Thoracic aorta (tissue), 2 donors: ENCODE measurements around the gene NDUFS2. TPM values are rescaled to one million over a fixed set of nuclear protein-coding genes. Genes with fewer than 3 reads are reported as not detected.

Experiments
- ATAC-seq: fragments of 150-250 bp; one replicate; pipeline ENCODE4 v1.8.0; 2017; ENCODE audit warnings: low read depth; ENCODE audit not compliant: insufficient number of reproducible peaks, low FRiP score
- DNase-seq: peaks from one replicate; pipeline ENCODE4 v3.0.0-alpha.2; 2020; ENCODE audit warnings: low spot score
- H3K27ac ChIP-seq, 2 donors: fragments of 200-600 bp; sonication (generic); 1 replicate in 1 of 2; 2 replicates in 1 of 2; pipeline ENCODE4 v1.5.1; 2016; ENCODE audit warnings: mild to moderate bottlenecking in 2 of 2, moderate library complexity in 2 of 2
- H3K27me3 ChIP-seq: fragments of 200-600 bp; sonication (generic); replicated peaks from 2 replicates; pipeline ENCODE4 v1.6.0; 2016; ENCODE audit warnings: mild to moderate bottlenecking; ENCODE audit not compliant: insufficient read depth
- H3K36me3 ChIP-seq: fragments of 200-600 bp; sonication (generic); one replicate; pipeline ENCODE4 v1.5.1; 2016
- H3K4me1 ChIP-seq, 2 donors: fragments of 200-600 bp; sonication (generic); 1 replicate in 1 of 2; 2 replicates in 1 of 2; pipeline versions ENCODE4 v1.5.1 to v1.6.0; 2016; ENCODE audit warnings: low read depth in 2 of 2, mild to moderate bottlenecking in 1 of 2; ENCODE audit not compliant: control insufficient read depth in 1 of 2
- H3K4me3 ChIP-seq: fragments of 200-600 bp; sonication (generic); 2 replicates; pipeline ENCODE4 v1.5.1; 2016; ENCODE audit warnings: mild to moderate bottlenecking
- H3K9me3 ChIP-seq: fragments of 200-600 bp; sonication (generic); 2 replicates; pipeline ENCODE4 v1.5.1; 2016
- total RNA-seq, 2 donors: library from RNA; depleted of rRNA; stranded (reverse); fragments of >200 nt; gene quantifications; one replicate each; pipeline versions ENCODE4 v1.1.0 to v1.2.3, GENCODE V29; 2016
- TF ChIP-seq, protein P1 (sequence below): fragments of 200-600 bp; sonication (generic); IDR thresholded peaks from one replicate; pipeline ENCODE4 v1.5.1; 2019; ENCODE audit warnings: antibody characterized with exemption

The NDUFS2 gene
- total RNA-seq, 2 donors from 2014 or later = 61.5 to 63.5 TPM

- H3K4me1 ChIP-seq = peaks cover 1 to 17% of the 10 kb centered on the region in 2 donors
- TF ChIP-seq, protein P1, sequence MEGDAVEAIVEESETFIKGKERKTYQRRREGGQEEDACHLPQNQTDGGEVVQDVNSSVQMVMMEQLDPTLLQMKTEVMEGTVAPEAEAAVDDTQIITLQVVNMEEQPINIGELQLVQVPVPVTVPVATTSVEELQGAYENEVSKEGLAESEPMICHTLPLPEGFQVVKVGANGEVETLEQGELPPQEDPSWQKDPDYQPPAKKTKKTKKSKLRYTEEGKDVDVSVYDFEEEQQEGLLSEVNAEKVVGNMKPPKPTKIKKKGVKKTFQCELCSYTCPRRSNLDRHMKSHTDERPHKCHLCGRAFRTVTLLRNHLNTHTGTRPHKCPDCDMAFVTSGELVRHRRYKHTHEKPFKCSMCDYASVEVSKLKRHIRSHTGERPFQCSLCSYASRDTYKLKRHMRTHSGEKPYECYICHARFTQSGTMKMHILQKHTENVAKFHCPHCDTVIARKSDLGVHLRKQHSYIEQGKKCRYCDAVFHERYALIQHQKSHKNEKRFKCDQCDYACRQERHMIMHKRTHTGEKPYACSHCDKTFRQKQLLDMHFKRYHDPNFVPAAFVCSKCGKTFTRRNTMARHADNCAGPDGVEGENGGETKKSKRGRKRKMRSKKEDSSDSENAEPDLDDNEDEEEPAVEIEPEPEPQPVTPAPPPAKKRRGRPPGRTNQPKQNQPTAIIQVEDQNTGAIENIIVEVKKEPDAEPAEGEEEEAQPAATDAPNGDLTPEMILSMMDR = no peak
- no peak overlapping the region for H3K27ac ChIP-seq
- DNase-seq = no peak
- no peaks in the 10 kb centered on the region for H3K27me3 ChIP-seq
- no peak overlapping the region for H3K4me3 ChIP-seq
- no peaks in the 10 kb centered on the region for H3K36me3 ChIP-seq
- H3K9me3 ChIP-seq = no peaks in the 10 kb centered on the region
- no peak for ATAC-seq
Measured at GRCh38 chr1:161196111-161196510, 6.1 kb upstream of the NDUFS2 start.

DNA sequence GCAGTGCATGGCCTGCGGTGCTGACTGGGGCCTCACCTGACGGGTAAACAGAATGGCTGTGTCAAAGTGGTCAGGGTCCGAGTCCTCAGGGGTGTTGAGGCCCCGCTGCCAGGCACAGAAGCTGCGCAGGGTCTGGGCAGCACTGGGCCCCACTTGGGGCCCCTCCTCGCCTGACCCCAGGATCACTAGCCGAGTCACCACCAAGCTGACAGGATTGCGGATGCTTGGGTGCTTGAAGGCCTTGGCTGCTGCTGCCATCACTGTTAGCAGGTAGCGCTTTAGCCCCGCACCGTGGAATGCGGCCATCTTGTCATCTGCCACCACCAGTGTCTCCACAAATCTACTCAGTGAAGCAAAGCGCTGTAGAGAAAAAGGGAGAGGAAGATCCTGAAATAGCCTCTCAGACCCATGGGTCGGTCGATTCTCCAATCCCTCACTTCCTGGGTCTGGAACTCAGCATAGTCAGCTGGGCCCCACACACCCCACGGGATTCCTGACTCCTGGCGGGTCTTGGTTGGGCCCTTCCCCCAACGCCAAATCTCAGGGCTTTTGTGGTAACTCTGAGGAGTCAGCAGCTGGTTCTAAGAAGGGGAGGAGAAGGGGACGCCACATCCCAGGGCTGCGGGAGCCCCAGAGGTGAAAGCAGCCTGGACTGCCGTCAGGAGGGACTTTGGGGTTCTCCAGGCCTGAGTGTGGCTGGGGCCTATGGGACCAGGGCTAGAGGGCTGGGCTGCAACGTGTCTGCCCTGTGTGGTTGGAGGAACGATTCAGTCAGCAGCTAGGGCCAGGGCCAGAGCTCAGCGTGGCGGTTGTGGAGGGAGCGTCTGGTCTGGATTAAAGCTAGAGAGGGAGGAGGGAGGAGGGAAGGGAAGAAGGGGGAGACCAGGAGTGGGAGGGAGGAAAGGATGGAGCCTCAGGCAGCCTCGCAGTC, 5.4 kb upstream of the NDUFS2 start:
- no peak overlapping the region for H3K27ac ChIP-seq
- ATAC-seq (no peak), DNase-seq (no peak)
- no peaks in the 10 kb centered on the region for H3K27me3 ChIP-seq
- H3K36me3 ChIP-seq = no peaks in the 10 kb centered on the region
- no peaks in the 10 kb centered on the region for H3K9me3 ChIP-seq
- H3K4me1 ChIP-seq = peaks cover 3 to 23% of the 10 kb centered on the region in 2 donors
- TF ChIP-seq, protein P1 = no peak
- peak overlapping the region; percentile 40 for H3K4me3 ChIP-seq

- H3K4me1 ChIP-seq = peaks cover 3 to 23% of the 10 kb centered on the region in 2 donors
- H3K9me3 ChIP-seq = no peaks in the 10 kb centered on the region
- no peak for ATAC-seq
- H3K4me3 ChIP-seq = peak overlapping the region; percentile 40
- H3K27ac ChIP-seq = no peak overlapping the region
- TF ChIP-seq, protein P1 = no peak
- no peaks in the 10 kb centered on the region for H3K27me3 ChIP-seq
- no peaks in the 10 kb centered on the region for H3K36me3 ChIP-seq
- DNase-seq = no peak
Measured at GRCh38 chr1:161197560-161198193, 4.5 kb upstream of the NDUFS2 start.

DNA sequence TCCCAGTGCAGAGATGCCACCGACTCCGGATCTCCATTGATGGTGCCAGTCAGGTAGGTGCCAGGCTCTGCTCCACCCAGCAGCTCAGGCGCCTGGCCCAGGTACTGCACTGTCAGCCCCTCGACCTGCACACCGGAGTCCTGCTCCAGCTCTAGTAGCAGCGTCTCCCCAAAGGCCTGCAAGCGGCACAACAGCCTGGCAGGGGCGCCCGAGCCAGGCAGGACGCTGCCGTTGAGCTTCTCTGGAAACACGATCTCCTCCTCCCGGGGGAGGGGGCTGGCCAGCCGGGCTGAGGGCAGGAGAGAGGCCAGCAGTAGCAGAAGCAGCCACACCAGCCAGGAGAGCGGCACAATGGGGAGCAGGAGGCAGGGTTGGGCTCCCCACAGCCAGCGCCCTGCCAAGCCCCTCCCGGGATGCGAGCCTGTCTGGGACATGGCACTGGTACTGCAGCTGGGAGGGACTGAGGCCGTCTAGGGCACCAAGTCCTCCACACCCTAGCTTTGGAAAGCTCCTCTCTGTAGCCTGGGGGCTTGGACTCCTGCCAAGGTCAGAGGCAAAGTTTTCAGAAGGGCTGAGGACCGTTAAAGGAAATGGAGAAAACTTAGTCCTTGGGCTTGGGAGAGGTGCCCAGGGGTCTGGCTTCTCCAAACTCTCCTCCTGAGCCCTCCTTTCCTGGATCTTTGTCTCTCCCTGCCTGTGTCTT, 3.8 kb upstream of the NDUFS2 start:
- DNase-seq (no peak), ATAC-seq (no peak)
- Histone ChIP-seq H3K4me3 (peak overlapping the region; percentile 40), H3K4me1 (peaks cover 8 to 30% of the 10 kb centered on the region in 2 donors), H3K36me3 (no peaks in the 10 kb centered on the region), H3K27ac (no peak overlapping the region), H3K27me3 (no peaks in the 10 kb centered on the region), H3K9me3 (no peaks in the 10 kb centered on the region)
- TF ChIP-seq, protein P1 = no peak
